ENCODE data around the gene TGFB2.

DNA sequence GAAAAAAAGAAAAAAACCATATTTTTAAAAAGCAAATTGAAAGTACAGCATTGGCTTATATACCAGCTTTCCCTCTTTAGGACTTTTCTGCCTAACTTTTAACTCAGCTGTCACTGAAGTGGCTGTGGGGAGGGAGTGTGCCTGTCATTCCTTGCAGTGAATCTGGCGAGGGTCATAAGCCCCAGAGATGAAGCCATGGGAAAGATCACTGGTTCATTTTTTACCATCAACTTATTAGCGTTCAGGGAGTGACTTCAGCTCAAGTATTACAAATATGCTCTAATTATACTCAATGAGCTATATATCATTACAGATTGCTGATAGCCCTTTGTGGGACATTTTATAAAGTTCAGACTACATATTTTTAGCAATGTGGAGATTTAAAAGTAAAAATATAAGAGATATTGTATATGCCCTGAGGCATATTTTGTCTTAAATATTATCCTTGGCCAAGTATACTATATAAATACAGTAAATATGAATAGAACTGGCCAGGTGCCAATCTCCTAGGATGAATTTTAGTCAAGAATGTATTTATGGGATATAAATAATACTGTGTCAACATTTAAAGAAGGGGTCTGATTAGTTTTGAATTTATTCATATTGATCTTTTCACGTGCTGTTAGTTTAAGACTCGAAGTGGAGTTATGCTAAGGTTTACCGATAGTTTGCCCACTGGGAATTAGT lies 4.4 kb downstream of the TGFB2 start:
- TF ChIP-seq, protein P1, sequence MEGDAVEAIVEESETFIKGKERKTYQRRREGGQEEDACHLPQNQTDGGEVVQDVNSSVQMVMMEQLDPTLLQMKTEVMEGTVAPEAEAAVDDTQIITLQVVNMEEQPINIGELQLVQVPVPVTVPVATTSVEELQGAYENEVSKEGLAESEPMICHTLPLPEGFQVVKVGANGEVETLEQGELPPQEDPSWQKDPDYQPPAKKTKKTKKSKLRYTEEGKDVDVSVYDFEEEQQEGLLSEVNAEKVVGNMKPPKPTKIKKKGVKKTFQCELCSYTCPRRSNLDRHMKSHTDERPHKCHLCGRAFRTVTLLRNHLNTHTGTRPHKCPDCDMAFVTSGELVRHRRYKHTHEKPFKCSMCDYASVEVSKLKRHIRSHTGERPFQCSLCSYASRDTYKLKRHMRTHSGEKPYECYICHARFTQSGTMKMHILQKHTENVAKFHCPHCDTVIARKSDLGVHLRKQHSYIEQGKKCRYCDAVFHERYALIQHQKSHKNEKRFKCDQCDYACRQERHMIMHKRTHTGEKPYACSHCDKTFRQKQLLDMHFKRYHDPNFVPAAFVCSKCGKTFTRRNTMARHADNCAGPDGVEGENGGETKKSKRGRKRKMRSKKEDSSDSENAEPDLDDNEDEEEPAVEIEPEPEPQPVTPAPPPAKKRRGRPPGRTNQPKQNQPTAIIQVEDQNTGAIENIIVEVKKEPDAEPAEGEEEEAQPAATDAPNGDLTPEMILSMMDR (conservative IDR thresholded peaks at IDR 0.05): no peak
- no peak for TF ChIP-seq ZFX (IDR thresholded peaks at IDR 0.05)
